ENCODE results near the gene ODF2. TPM values are rescaled to one million over a fixed set of nuclear protein-coding genes. Genes with fewer than 3 reads are reported as not detected.

Gene ODF2
- total and polyA plus RNA-seq, 2 of the 8 experiments (the other 6 are each of a cell fraction or from before 2014, with no cell fraction given): 5.6 to 17.9 TPM

DNA sequence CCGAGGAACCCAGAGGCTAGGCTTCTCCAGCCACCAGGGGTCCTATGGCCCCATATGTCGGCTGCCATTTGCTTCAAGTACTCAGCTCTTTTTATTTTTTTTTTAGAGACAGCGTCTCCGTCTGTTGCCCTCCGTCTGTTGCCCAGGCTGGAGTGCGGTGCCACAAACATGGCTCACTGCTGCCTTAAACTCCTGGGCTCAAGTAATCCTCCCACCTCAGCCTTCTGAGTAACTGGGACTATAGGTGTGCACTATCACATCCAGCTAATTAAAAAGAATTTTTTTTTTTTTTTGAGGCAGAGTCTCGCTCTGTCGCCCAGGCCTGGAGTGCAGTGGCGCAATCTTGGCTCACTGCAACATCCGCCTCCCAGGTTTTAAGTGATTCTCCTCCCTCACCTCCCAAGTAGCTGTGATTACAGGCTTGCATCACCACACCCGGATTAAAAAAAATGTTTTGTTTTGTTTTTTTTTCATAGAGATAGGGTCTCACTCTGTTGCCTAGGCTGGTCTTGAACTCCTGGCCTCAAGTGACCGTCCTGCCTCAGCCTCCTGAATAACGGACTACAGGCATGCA lies 26.2 kb upstream of the ODF2 start:
- FAIRE-seq (no peak), DNase-seq (ENCODE audit: low read depth in 1 of 2, low spot score in 2 of 2) (no peak)
- CTCF ChIA-PET (ENCODE audit: partially characterized antibody): interaction anchor here (0.6 to 1.6 kb wide), 15 partner anchors 9 to 135 kb away, joined by 3 to 7 read pairs (median 3); no protein-coding TSS in a partner anchor

More for the DNA sequence above, 26.2 kb upstream of the ODF2 start:
- Histone ChIP-seq H3K79me1 (ENCODE audit: low read depth, low read length) (no peaks in the 10 kb centered on the region), H2BK120ac (replicated peaks; ENCODE audit: low read depth, low read length) (no peak overlapping the region), H3K79me2 (ENCODE audit: control insufficient read depth in 1 of 2, insufficient read depth in 2 of 2, low read length in 2 of 2) (no peaks in the 10 kb centered on the region), H3K36me3 (ENCODE audit: control insufficient read depth in 2 of 4, insufficient read depth in 4 of 4, low read length in 3 of 4) (no peaks in the 10 kb centered on the region), H2AFZ (ENCODE audit: low read length) (no peak overlapping the region), H3K56ac (replicated peaks; ENCODE audit: insufficient read length, low read depth, low read length) (no peak overlapping the region), H3K4ac (replicated peaks; ENCODE audit: insufficient read length, low read depth, low read length) (no peak overlapping the region), H4K8ac (ENCODE audit: extremely low read depth, insufficient read depth, low read length) (no peak overlapping the region), H3K9ac (replicated peaks in 1 of 4; ENCODE audit: extremely low read depth in 1 of 4, low read depth in 3 of 4, low read length in 3 of 4) (no peak overlapping the region), H2BK12ac (ENCODE audit: low read depth, low read length) (no peak overlapping the region), H3K23ac (ENCODE audit: insufficient read length) (no peak overlapping the region), H4K91ac (replicated peaks; ENCODE audit: insufficient read length, low read length) (no peak overlapping the region), H3K18ac (ENCODE audit: extremely low read depth, low read length) (no peak overlapping the region), H2BK15ac (ENCODE audit: low read length) (no peak overlapping the region), H3K23me2 (ENCODE audit: low read depth, low read length) (no peaks in the 10 kb centered on the region), H3K4me3 (ENCODE audit: extremely low read depth in 1 of 4, insufficient read depth in 2 of 4, low read depth in 3 of 4, low read length in 4 of 4) (no peak overlapping the region), H2AK5ac (ENCODE audit: low read depth, low read length) (no peak overlapping the region), H3K27me3 (replicated peaks in 1 of 4; ENCODE audit: control insufficient read depth in 3 of 4, extremely low read depth in 1 of 4, insufficient read depth in 3 of 4, low read length in 3 of 4) (no peaks in the 10 kb centered on the region), H3K14ac (ENCODE audit: insufficient read length) (no peak overlapping the region), H2BK5ac (ENCODE audit: low read depth, low read length) (no peak overlapping the region), H3K9me3 (ENCODE audit: insufficient read depth in 2 of 2, low read depth in 1 of 2, low read length in 1 of 2) (no peaks in the 10 kb centered on the region), H4K5ac (ENCODE audit: insufficient read length, low read depth, low read length) (no peak overlapping the region), H3K4me2 (ENCODE audit: insufficient read depth in 1 of 2, low read depth in 2 of 2, low read length in 2 of 2) (no peak overlapping the region), H2BK20ac (ENCODE audit: low read length) (no peak overlapping the region), H3K27ac (ENCODE audit: low read depth, low read length) (no peak overlapping the region), H3K4me1 (replicated peaks in 1 of 4; ENCODE audit: control insufficient read depth in 3 of 4, insufficient read depth in 4 of 4, low read length in 3 of 4) (peaks cover 0 to 6% (median 0%) of the 10 kb centered on the region in 4 experiments; a peak in 2 of 7 replicates), H4K20me1 (replicated peaks in 1 of 2; ENCODE audit: control insufficient read depth in 1 of 2, insufficient read depth in 2 of 2, low read length in 2 of 2) (no peaks in the 10 kb centered on the region)
- 91% methylated on average over 13 of the region's 13 CpGs; no CpG with 5 or more reads in 1 of the 2 experiments for WGBS, 2 experiments (ENCODE audit: extremely low coverage in 1 of 2, insufficient coverage in 1 of 2, insufficient read length in 1 of 2, insufficient replicate concordance in 2 of 2, low coverage in 1 of 2, low lambda C conversion rate in 2 of 2, missing lambda C conversion rate in 1 of 2)
- TF ChIP-seq CHD2 (IDR thresholded peaks at IDR 0.05; ENCODE audit: low read length): no peak
- no peak for TF ChIP-seq CTBP2 (IDR thresholded peaks at IDR 0.05; ENCODE audit: borderline replicate concordance, insufficient read depth, insufficient read length, low read length)
- no peak for TF ChIP-seq RFX5 (IDR thresholded peaks at IDR 0.05; ENCODE audit: borderline replicate concordance, low read depth, low read length)
- TF ChIP-seq PHF8 (conservative IDR thresholded peaks at IDR 0.05; ENCODE audit: low read depth, low read length): no peak
- no peak for TF ChIP-seq KDM5A (IDR thresholded peaks at IDR 0.05; ENCODE audit: low read length)
- no peak for TF ChIP-seq CBX5 (IDR thresholded peaks at IDR 0.05; ENCODE audit: low read depth, low read length)
- no peak for TF ChIP-seq CREB1 (IDR thresholded peaks at IDR 0.05)
- TF ChIP-seq RBBP5 (IDR thresholded peaks at IDR 0.05; ENCODE audit: borderline replicate concordance, low read depth, low read length): no peak
- no peak for TF ChIP-seq BCL11A (IDR thresholded peaks at IDR 0.05; ENCODE audit: low read depth in 2 of 2, low read length in 2 of 2)
- TF ChIP-seq ASH2L (IDR thresholded peaks at IDR 0.05; ENCODE audit: low read length): no peak
- no peak for TF ChIP-seq ZNF274 (IDR thresholded peaks at IDR 0.05; ENCODE audit: borderline replicate concordance, extremely low read depth, low read length)
- no peak for TF ChIP-seq POLR2AphosphoS5 (IDR thresholded peaks at IDR 0.05; ENCODE audit: low read depth, low read length)
- POLR2A ChIA-PET (ENCODE audit: partially characterized antibody): interaction anchor here (0.6 to 0.8 kb wide), 2 partner anchors 65 to 857 kb away, joined by 3 to 4 read pairs; no protein-coding TSS in a partner anchor

All from H1 (cell line).